Effector memory CD4-positive, alpha-beta T cell (primary cell): ENCODE measurements around the gene LMOD2.

Source experiments
- DNase-seq, 3 donors: peaks; one replicate each; pipeline ENCODE4 v3.0.0-alpha.2; 2020
- H3K27ac ChIP-seq: 2 replicates; pipeline ENCODE4 v1.7.0; 2013; ENCODE audit warnings: mild to moderate bottlenecking, low read length, moderate library complexity; ENCODE audit not compliant: insufficient read depth, poor library complexity, severe bottlenecking
- H3K27me3 ChIP-seq: replicated peaks from 2 replicates; pipeline ENCODE4 v1.7.0; 2013; ENCODE audit warnings: mild to moderate bottlenecking, low read length; ENCODE audit not compliant: insufficient read depth, control insufficient read depth, poor library complexity, severe bottlenecking
- H3K36me3 ChIP-seq: 2 replicates; pipeline ENCODE4 v1.7.0; 2013; ENCODE audit warnings: mild to moderate bottlenecking, low read length, moderate library complexity; ENCODE audit not compliant: control insufficient read depth, insufficient read depth
- H3K4me1 ChIP-seq: 2 replicates; pipeline ENCODE4 v1.7.0; 2013; ENCODE audit warnings: low read length, mild to moderate bottlenecking; ENCODE audit not compliant: control insufficient read depth, insufficient read depth, poor library complexity, severe bottlenecking
- H3K4me3 ChIP-seq: 2 replicates; pipeline ENCODE4 v1.7.0; 2013; ENCODE audit warnings: low read length, low read depth, mild to moderate bottlenecking; ENCODE audit not compliant: insufficient read depth, poor library complexity, severe bottlenecking
- H3K9me3 ChIP-seq: 2 replicates; pipeline ENCODE4 v1.7.0; 2013; ENCODE audit warnings: mild to moderate bottlenecking, low read length, moderate library complexity; ENCODE audit not compliant: control insufficient read depth
- total RNA-seq, 3 donors: gene quantifications; one replicate each; lab custom pipeline; 2026; lab: John Stamatoyannopoulos, UW

The LMOD2 gene, protein sequence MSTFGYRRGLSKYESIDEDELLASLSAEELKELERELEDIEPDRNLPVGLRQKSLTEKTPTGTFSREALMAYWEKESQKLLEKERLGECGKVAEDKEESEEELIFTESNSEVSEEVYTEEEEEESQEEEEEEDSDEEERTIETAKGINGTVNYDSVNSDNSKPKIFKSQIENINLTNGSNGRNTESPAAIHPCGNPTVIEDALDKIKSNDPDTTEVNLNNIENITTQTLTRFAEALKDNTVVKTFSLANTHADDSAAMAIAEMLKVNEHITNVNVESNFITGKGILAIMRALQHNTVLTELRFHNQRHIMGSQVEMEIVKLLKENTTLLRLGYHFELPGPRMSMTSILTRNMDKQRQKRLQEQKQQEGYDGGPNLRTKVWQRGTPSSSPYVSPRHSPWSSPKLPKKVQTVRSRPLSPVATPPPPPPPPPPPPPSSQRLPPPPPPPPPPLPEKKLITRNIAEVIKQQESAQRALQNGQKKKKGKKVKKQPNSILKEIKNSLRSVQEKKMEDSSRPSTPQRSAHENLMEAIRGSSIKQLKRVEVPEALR
- 0 reads per million in 3 donors for total RNA-seq

DNA sequence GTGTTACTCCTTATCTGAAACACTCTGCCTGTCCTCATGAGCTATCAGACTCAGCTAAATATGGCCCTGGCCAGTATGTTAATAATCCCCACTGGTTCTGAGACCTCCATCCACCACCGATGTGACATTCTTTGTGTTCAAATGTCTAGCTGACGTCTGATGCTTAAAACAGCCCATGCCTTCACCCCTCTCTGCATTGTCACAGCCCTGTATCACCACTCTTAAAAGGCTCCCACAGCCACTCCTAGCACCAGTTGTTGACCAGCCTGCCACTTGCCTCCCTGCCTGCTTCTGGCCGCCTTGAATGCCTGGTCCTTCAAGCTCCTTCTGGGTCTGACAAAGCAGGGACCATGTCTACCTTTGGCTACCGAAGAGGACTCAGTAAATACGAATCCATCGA lies at the start of gene LMOD2:
LMOD2 (plus strand) TSS at position 253 of the 400 bp plus-strand sequence; CDS start at position 351, 98 bp downstream.
- H3K27ac ChIP-seq = no peak within 1 kb of the TSS
- H3K36me3 ChIP-seq = no peaks in the 10 kb centered on the region
- no peak within 1 kb of the TSS for H3K4me3 ChIP-seq
- H3K4me1 ChIP-seq = no peaks in the 10 kb centered on the region
- no peaks in the 10 kb centered on the region for H3K27me3 ChIP-seq
- no peaks in the 10 kb centered on the region for H3K9me3 ChIP-seq
- no peak for DNase-seq

DNA sequence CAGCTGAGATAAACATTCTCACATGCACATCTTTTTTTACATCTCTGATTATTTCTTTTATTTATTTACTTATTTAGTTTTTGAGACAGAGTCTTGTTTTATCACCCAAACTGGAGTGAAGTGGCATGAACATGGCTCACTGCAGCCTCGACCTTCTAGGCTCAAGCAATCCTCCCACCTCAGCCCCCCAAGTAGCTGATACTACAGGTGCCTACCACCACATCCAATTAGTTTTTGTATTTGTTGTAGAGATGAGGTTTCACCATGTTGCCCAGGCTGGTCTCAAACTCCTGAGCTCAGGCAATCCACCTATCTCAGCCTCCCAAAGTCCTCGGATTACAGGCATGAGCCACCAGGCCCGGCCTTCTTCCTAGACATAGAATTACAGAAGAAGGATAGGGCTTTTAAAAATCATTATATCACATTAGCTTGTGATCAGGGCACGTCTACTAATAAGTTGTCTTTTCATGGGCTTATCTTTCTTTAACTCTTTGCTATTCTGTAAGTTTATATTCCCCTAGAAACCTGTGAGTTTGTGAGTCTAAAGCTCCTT lies 48.2 kb upstream of the LMOD2 start:
- Histone ChIP-seq H3K27me3 (no peaks in the 10 kb centered on the region), H3K36me3 (no peaks in the 10 kb centered on the region), H3K9me3 (no peaks in the 10 kb centered on the region), H3K4me3 (no peak overlapping the region), H3K27ac (no peak overlapping the region), H3K4me1 (no peaks in the 10 kb centered on the region)
- DNase-seq = no peak

DNA sequence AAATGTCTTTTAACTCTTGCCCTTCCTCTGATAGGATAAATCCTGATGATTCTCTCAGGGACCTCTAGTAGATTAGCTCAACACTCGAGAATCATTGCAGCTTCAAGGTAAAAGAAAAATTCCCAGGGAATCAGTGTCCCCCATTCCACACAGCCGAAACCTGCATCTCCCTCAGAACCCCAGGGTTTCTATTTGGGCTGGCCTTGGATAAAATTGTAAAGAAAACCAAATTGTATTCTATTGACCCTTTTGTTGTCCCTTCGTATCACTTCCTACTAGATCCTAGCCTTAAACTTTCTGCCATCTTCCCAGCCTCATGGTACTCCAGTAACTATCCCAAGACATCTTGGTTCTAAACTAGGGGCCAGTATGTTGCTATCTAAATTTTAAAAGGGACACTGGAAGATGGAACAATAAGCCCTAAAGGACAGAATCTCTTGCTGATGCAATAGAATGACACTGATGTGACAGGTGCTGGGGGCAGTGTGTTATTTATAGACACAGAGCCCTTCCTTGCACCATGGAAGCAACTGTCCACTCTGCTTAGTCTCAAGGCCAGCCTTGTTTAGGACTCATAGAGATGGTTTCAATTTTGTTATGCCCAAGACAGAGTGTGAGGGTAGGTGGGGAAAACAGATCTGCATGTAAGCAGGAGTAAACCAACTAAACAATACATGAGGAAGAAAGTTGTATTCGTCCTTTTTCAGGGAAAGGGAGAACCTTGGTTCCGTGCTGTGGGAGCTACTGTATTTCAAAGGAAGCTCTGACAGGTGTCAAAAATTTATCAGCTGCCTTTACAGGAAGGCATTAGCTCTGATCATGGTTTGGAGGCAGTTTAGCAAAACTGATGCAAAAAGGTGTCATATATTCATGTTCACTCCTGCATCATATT lies 46.4 kb upstream of the LMOD2 start:
- H3K36me3 ChIP-seq = no peaks in the 10 kb centered on the region
- H3K4me3 ChIP-seq = no peak overlapping the region
- no peaks in the 10 kb centered on the region for H3K4me1 ChIP-seq
- H3K27ac ChIP-seq = no peak overlapping the region
- no peaks in the 10 kb centered on the region for H3K27me3 ChIP-seq
- H3K9me3 ChIP-seq = no peaks in the 10 kb centered on the region
- no peak for DNase-seq

- Histone ChIP-seq H3K4me1 (no peaks in the 10 kb centered on the region), H3K9me3 (no peaks in the 10 kb centered on the region), H3K27ac (no peak overlapping the region), H3K4me3 (no peak overlapping the region), H3K36me3 (no peaks in the 10 kb centered on the region), H3K27me3 (no peaks in the 10 kb centered on the region)
- no peak for DNase-seq
Measured at GRCh38 chr7:123609883-123610239, 45.8 kb upstream of the LMOD2 start.

DNA sequence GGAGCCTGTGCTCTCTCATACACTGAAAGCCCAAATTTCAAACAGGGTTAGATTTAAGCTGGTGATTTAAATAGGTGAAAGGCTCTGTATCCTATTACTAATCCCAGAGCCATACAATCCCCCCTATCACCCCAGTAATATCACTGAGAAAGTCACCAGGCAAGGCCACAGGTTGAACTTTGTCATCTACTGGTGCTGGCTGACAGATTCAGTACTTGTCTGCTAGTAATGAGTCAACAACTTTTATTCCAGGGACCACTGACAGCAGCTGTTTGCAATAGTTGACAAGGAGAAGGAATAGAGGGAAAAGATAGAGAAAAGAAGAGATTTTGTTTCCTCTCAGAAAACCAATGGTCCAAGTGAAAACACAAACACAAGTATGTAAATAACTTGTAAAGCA lies 43.6 kb upstream of the LMOD2 start:
- no peak overlapping the region for H3K4me3 ChIP-seq
- H3K36me3 ChIP-seq = no peaks in the 10 kb centered on the region
- no peak overlapping the region for H3K27ac ChIP-seq
- H3K9me3 ChIP-seq = no peaks in the 10 kb centered on the region
- no peaks in the 10 kb centered on the region for H3K4me1 ChIP-seq
- H3K27me3 ChIP-seq = no peaks in the 10 kb centered on the region
- no peak for DNase-seq

DNA sequence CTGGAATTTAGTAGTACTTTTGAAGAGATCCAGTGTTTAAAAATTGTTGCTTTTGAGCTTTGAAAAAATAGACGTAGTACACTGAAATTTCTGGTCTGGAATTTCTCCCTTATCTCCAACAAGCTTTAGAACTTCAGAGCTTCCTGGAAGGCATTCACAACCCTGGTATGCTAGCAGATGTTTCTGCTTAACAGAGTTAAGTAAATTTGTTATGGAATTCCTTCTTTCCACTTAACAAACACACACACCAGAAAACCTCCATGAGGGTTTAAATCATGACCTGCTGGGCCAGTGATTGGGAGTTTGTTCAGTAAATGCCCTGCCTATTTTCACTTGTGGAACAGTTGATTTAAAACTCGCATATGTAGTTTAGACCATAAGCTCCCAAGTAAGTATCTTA lies 40.3 kb upstream of the LMOD2 start:
- Histone ChIP-seq H3K9me3 (no peaks in the 10 kb centered on the region), H3K4me3 (no peak overlapping the region), H3K27ac (no peak overlapping the region), H3K27me3 (no peaks in the 10 kb centered on the region), H3K4me1 (no peaks in the 10 kb centered on the region), H3K36me3 (no peaks in the 10 kb centered on the region)
- DNase-seq = no peak

DNA sequence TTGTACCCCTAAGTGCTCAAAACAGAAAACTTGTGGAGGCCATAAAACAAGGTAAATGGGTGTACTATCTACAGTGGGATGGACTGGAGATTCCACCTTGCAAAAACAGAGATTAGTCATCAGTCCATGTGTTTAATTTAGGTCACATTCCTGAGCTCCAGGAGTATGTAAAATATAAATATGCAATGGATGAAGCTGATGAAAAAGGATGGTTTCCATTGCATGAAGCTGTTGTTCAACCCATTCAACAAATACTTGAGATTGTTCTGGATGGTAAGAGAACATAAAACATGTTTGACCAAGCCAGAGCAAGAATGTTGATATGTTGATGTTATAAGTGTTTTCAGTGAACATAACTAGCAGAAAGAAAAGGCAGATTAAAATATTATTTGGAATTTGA lies 39.4 kb upstream of the LMOD2 start:
- H3K9me3 ChIP-seq = no peaks in the 10 kb centered on the region
- no peaks in the 10 kb centered on the region for H3K36me3 ChIP-seq
- DNase-seq = no peak
- no peaks in the 10 kb centered on the region for H3K27me3 ChIP-seq
- H3K27ac ChIP-seq = no peak overlapping the region
- H3K4me1 ChIP-seq = no peaks in the 10 kb centered on the region
- no peak overlapping the region for H3K4me3 ChIP-seq

GRCh38 chr7:123621707-123622106 lies 34.0 kb upstream of the LMOD2 start:
- no peaks in the 10 kb centered on the region for H3K4me1 ChIP-seq
- H3K27me3 ChIP-seq = no peaks in the 10 kb centered on the region
- DNase-seq = no peak
- H3K9me3 ChIP-seq = no peaks in the 10 kb centered on the region
- no peak overlapping the region for H3K27ac ChIP-seq
- no peak overlapping the region for H3K4me3 ChIP-seq
- H3K36me3 ChIP-seq = no peaks in the 10 kb centered on the region

GRCh38 chr7:123622660-123623386 lies 32.8 kb upstream of the LMOD2 start:
- Histone ChIP-seq H3K9me3 (no peaks in the 10 kb centered on the region), H3K4me1 (no peaks in the 10 kb centered on the region), H3K36me3 (no peaks in the 10 kb centered on the region), H3K27ac (no peak overlapping the region), H3K27me3 (no peaks in the 10 kb centered on the region), H3K4me3 (no peak overlapping the region)
- no peak for DNase-seq
